Activated CD4-positive, CD25-positive, alpha-beta regulatory T cell treated with anti-CD3 and anti-CD28 coated beads, Interleukin-2, amount 50 U/mL, for 16 hours (primary cell): ENCODE measurements around the gene PNLIPRP3.

Experiments used
- DNase-seq: peaks from one replicate; pipeline ENCODE4 v3.0.0-alpha.2; 2020; ENCODE audit warnings: low read depth, low spot score

Gene PNLIPRP3

GRCh38 chr10:116450861-116451260, 23.2 kb downstream of the PNLIPRP3 start:
- DNase-seq, result no peak

- no peak for DNase-seq
These were observed 24.2 kb downstream of the PNLIPRP3 start for GRCh38 chr10:116451711-116452337.

GRCh38 chr10:116452338-116452720, 24.7 kb downstream of the PNLIPRP3 start:
- no peak for DNase-seq

GRCh38 chr10:116457488-116457887, 29.8 kb downstream of the PNLIPRP3 start:
- no peak for DNase-seq

GRCh38 chr10:116460219-116460618, 32.6 kb downstream of the PNLIPRP3 start:
- DNase-seq, result no peak

- DNase-seq, result no peak
These were observed 34.0 kb downstream of the PNLIPRP3 start for GRCh38 chr10:116461680-116462079.

GRCh38 chr10:116464257-116464656, 36.6 kb downstream of the PNLIPRP3 start:
- DNase-seq, result no peak

GRCh38 chr10:116465546-116465945, 37.9 kb downstream of the PNLIPRP3 start:
- no peak for DNase-seq

- no peak for DNase-seq
These were observed 39.2 kb downstream of the PNLIPRP3 start for GRCh38 chr10:116466715-116467422.

GRCh38 chr10:116469437-116469836, 41.8 kb downstream of the PNLIPRP3 start:
- DNase-seq, result no peak

- DNase-seq, result no peak
These were observed 42.4 kb downstream of the PNLIPRP3 start for GRCh38 chr10:116470071-116470470.

- DNase-seq, result no peak
These were observed 43.2 kb downstream of the PNLIPRP3 start for GRCh38 chr10:116470768-116471415.

GRCh38 chr10:116472891-116473290, 45.2 kb downstream of the PNLIPRP3 start:
- no peak for DNase-seq

GRCh38 chr10:116475866-116476265, 48.2 kb downstream of the PNLIPRP3 start:
- DNase-seq, result no peak

- DNase-seq, result no peak
These were observed 48.8 kb downstream of the PNLIPRP3 start for GRCh38 chr10:116476461-116476860.

GRCh38 chr10:116477986-116478664, 50.5 kb downstream of the PNLIPRP3 start:
- no peak for DNase-seq

GRCh38 chr10:116486770-116487448, 59.3 kb downstream of the PNLIPRP3 start:
- DNase-seq, result no peak

- DNase-seq, result no peak
These were observed 60.1 kb downstream of the PNLIPRP3 start for GRCh38 chr10:116487522-116488430.

GRCh38 chr10:116489460-116489859, 61.8 kb downstream of the PNLIPRP3 start:
- DNase-seq, result no peak

GRCh38 chr10:116490028-116490662, 62.5 kb downstream of the PNLIPRP3 start:
- no peak for DNase-seq
